GM12865 (cell line): ENCODE measurements around the gene STAG1.

Experiments used
- DNase-seq: peaks from one replicate; pipeline ENCODE4 v3.0.0; 2010; ENCODE audit warnings: low read depth
- H3K4me3 ChIP-seq: 2 replicates; pipeline ENCODE4 v1.5.1; 2011; ENCODE audit warnings: mild to moderate bottlenecking, low read depth, low read length, control low read depth
- TF ChIP-seq, protein P1 (sequence below): IDR thresholded peaks from 2 replicates; pipeline ENCODE4 v1.5.1; 2011; ENCODE audit warnings: low read length, control low read depth, low read depth, inconsistent platforms; ENCODE audit not compliant: insufficient read depth; ENCODE audit errors: missing control alignments

STAG1 gene

DNA sequence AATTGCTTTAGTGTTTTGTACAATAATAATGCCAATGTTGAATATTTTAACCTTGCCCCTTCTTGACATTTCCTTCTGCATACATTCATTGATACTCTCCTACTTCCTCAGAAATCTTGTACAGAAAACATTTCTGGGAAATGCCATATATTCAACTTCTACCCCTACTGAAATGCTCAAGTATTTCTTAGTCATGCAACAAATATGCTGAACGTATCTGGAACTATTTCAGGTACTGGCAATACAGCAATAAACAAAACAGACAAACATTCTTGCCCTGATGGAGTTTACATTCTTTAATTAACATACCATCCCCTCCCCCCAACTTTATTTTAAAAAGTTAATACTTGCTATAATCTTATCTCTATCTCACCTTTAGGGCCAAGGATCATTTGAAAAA, 147.2 kb downstream of the STAG1 start:
- TF ChIP-seq, protein P1, sequence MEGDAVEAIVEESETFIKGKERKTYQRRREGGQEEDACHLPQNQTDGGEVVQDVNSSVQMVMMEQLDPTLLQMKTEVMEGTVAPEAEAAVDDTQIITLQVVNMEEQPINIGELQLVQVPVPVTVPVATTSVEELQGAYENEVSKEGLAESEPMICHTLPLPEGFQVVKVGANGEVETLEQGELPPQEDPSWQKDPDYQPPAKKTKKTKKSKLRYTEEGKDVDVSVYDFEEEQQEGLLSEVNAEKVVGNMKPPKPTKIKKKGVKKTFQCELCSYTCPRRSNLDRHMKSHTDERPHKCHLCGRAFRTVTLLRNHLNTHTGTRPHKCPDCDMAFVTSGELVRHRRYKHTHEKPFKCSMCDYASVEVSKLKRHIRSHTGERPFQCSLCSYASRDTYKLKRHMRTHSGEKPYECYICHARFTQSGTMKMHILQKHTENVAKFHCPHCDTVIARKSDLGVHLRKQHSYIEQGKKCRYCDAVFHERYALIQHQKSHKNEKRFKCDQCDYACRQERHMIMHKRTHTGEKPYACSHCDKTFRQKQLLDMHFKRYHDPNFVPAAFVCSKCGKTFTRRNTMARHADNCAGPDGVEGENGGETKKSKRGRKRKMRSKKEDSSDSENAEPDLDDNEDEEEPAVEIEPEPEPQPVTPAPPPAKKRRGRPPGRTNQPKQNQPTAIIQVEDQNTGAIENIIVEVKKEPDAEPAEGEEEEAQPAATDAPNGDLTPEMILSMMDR, result no peak
- no peak for DNase-seq
- no peak overlapping the region for H3K4me3 ChIP-seq

DNA sequence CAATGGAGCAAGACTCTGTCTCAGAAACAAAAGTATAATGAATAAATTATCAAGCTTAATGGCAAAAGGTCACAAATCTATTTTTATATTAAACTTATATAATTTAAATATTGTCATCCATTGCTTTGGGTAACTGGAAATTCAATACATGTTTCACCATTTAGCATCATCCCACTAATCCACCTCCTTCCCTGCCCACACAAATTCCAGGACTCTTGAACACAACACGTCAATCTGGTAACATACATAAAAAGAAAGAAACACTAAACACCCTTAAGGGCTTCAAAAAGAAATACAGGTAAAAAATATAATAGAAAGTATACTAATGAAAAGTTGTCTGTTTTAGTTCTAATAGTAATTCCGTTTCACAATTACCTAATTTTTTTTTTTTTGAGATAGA, 149.4 kb downstream of the STAG1 start:
- TF ChIP-seq, protein P1, result no peak
- DNase-seq, result no peak
- H3K4me3 ChIP-seq, result no peak overlapping the region

DNA sequence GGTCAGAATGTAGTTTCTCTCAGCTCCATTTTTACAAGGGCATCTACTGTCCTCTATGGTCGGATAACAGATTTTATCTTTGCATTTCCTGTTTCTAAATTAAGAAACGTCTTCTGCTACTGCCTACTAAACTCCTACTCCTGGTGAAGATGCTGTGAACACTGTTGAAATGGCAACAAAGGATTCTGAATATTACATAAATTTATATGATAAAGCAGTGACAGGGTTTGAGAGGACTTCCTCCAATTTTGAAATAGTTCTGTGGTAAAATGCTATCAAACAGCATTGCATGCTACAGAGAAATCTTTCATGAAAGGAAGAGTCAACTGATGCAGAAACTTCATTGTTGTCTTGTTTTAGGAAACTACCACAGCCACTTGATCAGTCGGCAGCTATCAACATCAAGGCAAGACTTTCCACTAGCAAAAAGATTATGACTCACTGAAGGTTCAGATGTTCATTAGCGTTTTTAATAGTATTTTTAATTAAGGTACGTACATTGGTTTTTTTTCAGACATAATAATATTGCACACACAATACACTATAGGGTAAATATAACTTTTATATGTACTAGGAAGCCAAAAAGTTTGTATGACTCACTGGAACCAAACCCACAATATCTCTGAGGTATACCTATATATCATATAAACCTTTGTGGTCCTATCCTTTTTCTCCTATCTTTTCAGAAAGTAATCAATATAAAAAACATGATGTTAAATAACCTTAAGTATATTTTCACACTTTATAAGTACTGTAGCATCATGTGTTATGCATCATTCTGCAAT, 156.1 kb downstream of the STAG1 start:
- DNase-seq, result peak; percentile 12
- no peak overlapping the region for H3K4me3 ChIP-seq
- TF ChIP-seq, protein P1, result no peak

DNA sequence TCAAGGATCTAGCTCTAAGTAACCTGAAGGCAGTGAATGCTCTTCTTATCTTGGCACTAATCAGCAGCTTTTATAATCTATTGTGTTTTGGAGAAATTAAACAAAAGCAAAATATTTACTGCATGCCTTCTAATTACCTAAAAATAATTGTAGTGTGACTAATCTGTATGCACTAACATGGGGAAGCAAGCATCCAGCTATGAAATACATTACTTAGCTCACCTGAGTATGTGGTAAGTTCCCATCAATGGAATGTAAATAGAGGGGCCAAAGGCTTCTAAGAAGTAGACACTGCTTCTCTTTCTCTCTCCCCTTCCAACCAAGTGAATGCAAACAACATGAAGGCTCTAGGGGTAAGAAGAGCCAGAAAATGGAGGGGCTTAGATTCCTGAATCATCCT, 165.6 kb downstream of the STAG1 start:
- TF ChIP-seq, protein P1, result no peak
- no peak overlapping the region for H3K4me3 ChIP-seq
- DNase-seq, result no peak

DNA sequence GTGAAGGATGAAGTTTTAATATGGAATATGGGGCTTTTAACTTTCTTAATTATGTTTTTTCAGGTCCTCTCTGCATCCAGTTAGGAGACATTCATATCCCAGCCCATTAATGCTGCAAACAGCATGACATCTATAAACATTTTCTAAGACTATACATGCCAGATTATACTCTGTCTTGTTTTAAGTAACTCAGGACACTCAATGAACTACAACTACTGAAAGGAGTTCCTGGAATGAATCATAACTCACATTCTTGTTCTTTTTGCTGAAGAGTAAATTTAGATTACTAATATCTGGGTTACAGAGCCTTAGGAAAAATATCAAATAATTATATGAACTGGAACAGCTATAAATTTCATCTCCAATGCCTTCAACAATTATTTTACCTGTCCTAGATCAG, 167.4 kb downstream of the STAG1 start:
- DNase-seq, result no peak
- TF ChIP-seq, protein P1, result no peak
- no peak overlapping the region for H3K4me3 ChIP-seq

DNA sequence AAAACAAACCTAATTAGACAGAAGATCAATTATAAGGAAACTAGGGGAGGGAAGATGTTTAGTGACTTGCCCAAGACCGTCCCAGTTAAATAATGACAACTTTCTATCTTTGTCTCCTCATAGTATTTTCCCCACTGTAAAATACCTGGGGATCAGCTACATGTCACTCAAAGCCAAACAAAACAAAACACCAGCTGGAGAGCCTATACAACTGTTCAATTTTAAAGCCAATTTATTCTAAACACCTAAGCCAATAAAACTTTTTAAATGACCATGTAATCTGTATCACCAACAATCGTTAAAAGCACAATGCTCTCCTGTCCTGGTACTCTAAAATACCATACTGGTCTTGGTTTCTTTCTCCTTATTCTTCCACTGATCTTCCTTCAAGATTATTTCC, 168.4 kb downstream of the STAG1 start:
- TF ChIP-seq, protein P1, result no peak
- H3K4me3 ChIP-seq, result no peak overlapping the region
- DNase-seq, result no peak

DNA sequence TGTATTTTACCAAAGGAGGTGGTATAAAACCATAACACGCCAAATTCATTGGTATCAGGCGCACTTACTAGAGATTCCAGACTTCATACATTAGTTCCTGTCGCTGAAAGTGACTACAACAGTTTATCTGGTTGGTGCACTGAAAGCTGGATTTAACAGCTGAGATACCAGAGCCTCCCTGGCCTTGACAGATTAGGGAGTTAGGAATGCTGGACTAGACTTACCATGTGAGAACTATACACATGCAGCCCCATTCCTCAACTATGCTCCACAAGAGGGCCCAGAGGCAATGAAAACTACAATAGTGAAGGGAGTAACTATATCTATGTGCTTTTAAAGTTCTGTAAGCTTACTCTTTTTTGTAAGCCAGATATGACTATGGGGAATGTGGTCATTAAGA, 174.4 kb downstream of the STAG1 start:
- TF ChIP-seq, protein P1, result no peak

More for the DNA sequence above, 174.4 kb downstream of the STAG1 start:
- no peak for DNase-seq
- no peak overlapping the region for H3K4me3 ChIP-seq
